Stimulated activated CD8-positive, alpha-beta memory T cell treated with anti-CD3 and anti-CD28 coated beads, Interleukin-4, amount 100 ng/mL, for 48 hours (primary cell): Measurements from ENCODE around the gene PACS2.
"Not testable (repeated sequence)": the region's sequence is repeated elsewhere in the genome, so short reads cannot be mapped to it uniquely, and the experiment has no call there.

ENCODE experiments used
- DNase-seq: peaks from one replicate; pipeline ENCODE4 v3.0.0-alpha.2; 2020

The PACS2 gene

DNA sequence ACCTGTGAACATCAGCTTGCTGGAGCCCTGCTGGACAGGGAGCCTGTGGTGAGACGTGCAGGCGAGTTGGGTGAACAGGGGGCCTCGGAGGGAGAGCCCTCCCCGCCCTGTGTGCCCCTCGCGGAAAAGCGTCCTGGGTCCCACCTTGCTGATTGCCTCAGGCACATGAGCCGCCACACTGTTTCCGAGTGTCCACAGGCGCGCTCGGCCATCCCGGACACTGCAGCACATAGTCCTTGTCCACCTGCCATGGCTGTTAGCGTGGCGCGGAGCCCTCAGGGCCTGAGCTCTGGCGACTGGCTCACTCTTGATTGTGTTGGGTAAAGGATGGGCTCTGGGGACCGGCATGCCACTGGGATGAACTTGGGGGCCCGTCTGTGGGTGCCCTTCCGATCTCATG, 40.0 kb downstream of the PACS2 start:
- no peak for DNase-seq

DNA sequence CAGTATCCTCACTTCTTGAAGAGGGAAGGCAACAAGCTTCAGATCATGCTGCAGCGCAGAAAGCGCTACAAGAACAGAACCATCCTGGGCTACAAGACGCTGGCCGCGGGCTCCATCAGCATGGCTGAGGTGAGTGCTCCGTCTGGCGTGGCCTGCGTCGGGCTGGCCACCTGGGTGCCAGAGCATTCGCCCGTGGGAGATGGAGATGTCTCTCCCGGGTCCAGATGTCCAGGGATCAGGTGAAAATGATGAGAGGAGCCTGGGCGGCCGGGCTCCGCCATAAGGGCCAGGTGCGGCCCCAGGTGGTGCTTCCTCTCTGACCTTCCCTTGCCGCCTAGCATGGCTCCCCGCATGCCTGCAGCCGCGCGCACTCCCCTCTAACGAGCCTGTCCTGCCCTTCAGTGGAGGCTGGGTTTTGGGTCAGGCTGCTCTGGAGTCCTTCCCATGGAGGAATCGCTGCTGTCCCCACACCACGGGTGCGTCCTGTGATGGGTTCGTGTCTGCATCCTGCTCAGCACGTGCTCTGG, 40.6 kb downstream of the PACS2 start:
- no peak for DNase-seq

DNA sequence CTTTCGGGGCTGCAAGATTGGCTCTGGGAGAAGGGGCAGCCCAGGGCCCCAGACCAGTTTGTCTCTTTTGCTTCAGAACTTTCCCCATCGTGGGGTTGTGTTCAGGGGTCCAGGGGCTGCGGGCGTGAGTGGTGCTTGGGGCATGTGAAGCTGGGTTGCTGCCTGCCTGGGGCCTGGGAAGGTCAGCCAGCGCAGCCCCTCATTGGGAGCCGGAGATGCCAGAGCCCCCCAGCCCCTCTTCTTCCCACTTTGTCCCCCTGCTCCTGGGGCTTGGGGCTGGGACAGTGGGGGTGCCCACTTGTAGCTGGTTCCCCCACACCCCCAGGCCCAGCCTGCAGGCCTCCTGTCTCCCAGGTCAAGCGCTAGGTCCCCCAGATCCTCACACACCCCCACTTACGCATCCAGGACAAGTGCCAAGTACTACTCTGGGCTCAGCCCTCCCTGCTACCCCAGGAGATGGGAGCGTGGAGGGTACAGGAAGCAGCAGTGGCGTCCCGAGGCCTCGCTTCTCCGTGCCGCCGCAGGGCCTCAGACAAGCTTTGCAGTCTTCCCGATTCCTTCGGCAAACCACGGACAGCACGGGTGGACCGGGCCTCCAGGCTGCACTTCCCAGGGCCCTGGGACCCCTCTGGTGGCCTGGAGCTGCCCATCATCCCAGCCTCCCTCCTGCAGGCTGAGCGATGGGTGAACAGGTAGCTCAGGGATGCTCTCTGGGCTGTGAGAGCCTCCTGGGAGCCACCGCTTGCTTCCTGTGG, 41.5 kb downstream of the PACS2 start:
- no peak for DNase-seq

- DNase-seq, result no peak
Observed at GRCh38 chr14:105356927-105357326, 42.4 kb downstream of the PACS2 start.

- no peak for DNase-seq
Observed at GRCh38 chr14:105357626-105358025, 43.1 kb downstream of the PACS2 start.

DNA sequence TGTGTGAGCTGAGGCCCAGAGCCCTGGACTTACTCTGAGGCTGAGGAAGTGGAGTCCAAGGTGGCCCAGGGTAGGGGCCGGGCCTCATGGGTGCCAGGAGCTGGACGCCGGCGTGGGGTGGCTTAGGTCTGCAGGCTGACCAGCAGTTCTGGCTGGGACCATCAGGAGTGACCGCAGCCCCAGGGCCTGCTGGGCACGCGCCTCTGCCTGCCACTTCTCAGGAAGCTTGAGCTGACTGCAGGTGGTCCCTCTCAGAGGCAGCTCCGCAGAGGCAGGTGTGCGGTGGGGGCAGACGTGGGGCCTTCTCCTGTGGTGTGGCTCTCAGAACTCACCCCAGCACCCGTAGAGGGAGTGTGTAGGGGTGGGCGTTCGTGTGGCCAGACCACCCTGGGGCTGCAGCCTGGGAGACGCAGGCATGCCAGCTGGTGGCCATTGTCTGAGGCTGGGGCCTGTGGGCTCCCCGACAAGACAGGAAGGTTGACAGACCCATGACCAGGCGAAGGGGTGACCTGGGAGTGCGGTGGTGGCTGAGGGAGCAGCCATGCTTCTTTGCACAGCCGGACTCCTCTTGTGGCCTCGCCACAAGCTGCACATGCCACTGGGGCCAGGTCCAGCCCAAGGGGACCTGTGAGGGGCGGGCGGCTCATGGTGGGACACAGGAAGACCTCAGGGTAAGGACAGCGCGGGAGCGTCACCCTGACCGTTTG, 43.7 kb downstream of the PACS2 start:
- no peak for DNase-seq

DNA sequence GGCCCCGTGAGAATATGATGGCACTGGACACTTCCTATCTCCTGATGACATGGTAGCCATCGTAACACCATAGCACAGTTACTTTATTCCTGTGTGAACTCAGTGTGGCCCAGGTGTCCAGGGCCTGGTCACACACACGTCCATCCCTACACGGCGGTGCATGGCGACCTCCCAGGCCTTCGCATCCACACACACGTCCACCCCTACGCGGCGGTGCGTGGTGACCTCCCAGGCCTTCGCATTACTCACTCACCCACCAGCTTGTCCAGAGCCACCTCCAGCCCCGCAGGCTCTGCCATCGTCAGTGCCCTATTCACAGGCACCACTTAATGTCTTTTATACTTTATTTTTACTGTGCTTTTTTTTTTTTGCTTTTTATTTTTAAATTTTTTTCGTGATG, 44.4 kb downstream of the PACS2 start:
- no peak for DNase-seq

DNA sequence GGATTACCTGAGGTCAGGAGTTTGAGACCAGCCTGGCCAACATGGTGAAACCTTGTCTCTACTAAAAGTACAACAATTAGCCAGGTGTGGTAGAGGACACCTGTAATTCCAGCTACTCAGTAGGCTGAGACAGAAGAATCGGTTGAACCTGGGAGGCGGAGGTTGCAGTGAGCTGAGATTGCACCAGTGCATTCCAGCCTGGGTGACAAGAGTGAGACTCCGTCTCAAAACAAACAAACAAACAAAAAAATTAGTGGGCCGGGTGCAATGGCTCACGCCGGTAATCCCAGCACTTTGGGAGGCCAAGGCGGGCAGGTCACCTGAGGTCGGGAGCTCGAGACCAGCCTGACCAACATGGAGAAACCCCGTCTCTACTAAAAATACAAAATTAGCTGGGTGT, 46.9 kb downstream of the PACS2 start:
- not testable (repeated sequence) for DNase-seq

- peak; percentile 59 for DNase-seq
Observed at GRCh38 chr14:105363847-105364708, 49.5 kb downstream of the PACS2 start.

- no peak for DNase-seq
Observed at GRCh38 chr14:105365101-105365500, 50.6 kb downstream of the PACS2 start.

DNA sequence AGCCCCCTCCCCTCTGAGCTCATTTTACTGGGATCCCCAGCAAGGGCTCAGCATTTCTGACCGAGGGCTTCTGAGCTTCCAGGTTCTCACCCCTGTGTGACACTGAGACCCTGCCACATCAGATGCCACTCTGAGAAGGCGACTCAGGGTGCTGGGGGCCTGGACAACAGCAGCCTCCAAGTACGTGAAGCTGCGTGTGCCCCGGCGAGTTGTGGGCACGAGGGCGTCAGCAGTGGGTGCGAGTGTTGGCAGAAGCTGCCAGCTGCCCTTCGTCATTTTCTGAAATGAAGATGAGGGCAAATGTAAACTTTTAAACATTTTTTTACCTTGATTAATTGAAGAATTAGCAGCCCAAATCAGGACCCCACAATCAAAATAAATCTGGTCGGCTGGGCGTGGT, 51.1 kb downstream of the PACS2 start:
- DNase-seq, result no peak

DNA sequence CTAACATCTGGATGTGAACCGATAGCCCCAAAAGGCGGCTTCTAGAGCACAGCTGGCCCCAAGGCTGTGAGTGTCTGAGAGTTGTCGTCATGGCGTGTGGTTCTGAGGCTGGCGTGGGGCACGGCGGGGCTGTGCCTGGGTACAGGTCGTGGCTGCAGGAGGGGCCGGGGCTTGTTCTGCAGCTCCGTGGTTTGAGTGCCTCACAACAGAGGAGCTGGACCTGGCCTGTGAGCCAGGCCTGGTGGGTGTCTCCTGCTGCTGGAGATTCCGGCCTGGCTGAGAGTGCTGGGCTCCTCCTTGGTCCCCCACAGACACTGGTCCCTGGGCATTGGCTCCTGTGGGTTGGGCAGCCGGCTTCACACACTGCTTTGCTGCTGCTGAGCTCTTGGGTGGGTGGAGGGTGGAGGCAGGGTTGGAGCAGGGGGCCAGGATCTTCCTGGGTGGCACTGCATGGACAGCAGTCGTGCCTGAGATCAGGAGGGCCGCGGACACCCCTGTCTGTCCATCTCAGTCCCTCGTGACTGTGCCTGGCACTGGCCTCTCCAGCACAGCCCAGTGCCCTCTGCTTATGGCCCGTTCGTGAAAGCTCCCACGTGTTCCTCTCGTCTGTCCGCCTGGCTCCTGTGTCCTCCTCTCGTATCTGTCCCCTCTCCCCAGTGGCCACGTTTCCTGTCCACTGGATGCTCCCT, 52.0 kb downstream of the PACS2 start:
- DNase-seq, result no peak

GRCh38 chr14:105367116-105368031, 52.8 kb downstream of the PACS2 start:
- no peak for DNase-seq

- DNase-seq, result no peak
Observed at GRCh38 chr14:105368032-105368417, 53.5 kb downstream of the PACS2 start.

- no peak for DNase-seq
Observed at GRCh38 chr14:105368426-105368825, 53.9 kb downstream of the PACS2 start.

DNA sequence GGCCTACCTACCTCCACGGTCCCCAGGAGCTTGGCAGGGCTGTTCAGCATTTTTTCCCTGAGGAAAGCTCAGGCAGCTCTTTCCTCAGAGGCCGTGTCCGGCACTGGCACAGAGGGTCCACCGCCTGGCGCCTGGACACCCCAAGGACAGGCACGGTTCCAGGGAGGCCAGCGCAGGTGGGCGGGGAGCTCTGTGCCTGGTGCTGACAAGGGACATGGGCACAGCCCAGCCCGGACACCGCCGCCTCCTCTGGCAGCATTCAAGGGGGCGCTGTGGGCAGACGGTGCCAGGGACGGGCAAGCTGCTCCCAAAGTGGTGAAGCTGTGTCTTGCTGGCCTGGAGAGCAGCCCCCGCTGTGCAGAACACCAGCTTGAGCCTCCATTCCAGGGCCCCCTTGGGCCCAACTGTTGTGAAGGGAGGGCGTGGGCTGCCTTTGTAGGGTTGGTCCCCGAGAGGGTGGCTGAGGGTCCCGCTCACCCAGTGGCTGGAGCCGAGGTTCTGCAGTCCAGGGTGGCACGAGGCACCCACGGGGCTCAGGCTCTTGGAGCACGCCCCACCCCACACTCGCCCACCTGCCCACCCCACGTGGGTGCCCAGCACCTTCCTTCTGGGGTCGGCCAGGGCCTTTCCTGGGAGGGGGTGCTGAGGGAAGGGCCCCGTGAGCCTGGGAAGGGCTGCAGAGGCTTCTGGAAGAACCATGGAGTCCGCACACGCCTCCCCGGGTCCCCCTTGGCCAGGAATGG, 54.5 kb downstream of the PACS2 start:
- no peak for DNase-seq

DNA sequence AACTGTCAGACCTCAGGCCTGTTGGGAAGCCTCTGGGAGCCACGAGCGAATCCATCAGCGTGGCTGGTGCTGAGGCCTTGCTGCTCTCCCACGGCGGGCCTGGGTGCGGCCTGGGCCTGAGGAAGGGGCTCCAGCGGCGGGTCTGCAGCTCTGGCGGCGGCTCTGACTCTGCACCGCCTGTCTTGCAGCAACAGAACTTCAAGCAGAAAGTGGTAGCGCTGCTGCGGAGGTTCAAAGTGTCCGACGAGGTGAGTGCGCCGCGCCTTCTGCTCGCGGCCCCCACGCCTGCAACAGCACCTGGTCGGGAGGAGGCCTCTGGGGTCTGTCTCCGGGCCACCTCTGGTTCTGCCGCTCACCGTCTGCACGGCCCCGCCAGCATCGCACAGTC, 55.1 kb downstream of the PACS2 start:
- DNase-seq, result no peak

DNA sequence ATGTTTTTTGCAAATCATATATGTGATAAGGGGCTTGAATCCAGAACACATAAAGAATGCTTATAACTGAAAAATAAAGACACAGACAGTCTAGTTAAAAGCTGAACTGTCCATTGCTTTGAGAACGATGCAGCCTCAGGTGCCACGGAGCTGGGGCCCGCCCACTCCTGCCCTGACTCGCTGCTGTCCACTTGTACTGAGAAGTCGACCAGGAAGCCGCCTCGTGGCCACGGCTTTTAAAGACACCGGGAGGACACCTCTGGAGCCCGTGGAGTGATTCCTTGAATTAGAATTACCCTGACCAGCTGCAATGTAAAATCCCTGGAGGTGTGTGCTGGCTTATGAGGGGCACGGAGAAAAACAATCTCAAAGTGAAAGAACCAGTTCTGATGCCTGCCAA, 59.8 kb downstream of the PACS2 start:
- no peak for DNase-seq

DNA sequence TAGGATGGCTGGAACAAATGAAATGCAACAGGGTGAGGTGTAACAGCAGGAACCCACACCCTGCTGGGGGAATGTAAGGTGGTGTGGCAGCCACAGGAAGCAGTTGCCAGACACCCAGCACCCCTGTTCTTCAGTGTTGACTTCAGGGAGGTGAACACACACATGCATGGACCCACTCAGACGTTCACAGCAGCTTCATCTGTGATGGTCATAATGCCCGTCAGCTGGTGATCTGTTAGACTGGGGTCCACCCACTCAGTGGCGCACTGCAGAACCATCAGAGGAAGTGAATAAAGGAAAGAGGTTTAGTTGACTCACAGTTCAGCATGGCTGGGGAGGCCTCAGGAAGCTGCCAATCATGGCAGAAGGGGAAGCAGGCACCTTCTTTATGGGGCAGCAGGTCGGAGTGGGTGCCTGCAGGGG, 61.1 kb downstream of the PACS2 start:
- DNase-seq, result peak; percentile 73

GRCh38 chr14:105376521-105377440, 62.2 kb downstream of the PACS2 start:
- DNase-seq, result no peak
